K562 (cell line): Measurements from ENCODE around the gene COG4. TPM values are rescaled to one million over a fixed set of nuclear protein-coding genes. Genes with fewer than 3 reads are reported as not detected.

Experiments
- BRF2 ChIP-seq: IDR thresholded peaks from 3 replicates; pipeline ENCODE4 v1.6.1; 2011; ENCODE audit warnings: borderline replicate concordance, mild to moderate bottlenecking; ENCODE audit not compliant: insufficient read length, insufficient read depth
- CTBP1 ChIP-seq: fragments of 450-650 bp; IDR thresholded peaks from 2 replicates; pipeline ENCODE4 v1.6.1; 2016; ENCODE audit warnings: borderline replicate concordance
- E2F6 ChIP-seq, 2 experiments: IDR thresholded peaks; 2 replicates each; pipeline ENCODE4 v1.6.1; 2011; ENCODE audit warnings: borderline replicate concordance in 1 of 2, control low read depth in 1 of 2, low read depth in 1 of 2, low read length in 1 of 2, mild to moderate bottlenecking in 1 of 2, mixed read lengths in 1 of 2, moderate library complexity in 1 of 2; ENCODE audit not compliant: insufficient read depth in 1 of 2, insufficient read length in 1 of 2, poor library complexity in 1 of 2, severe bottlenecking in 1 of 2; ENCODE audit errors: extremely low read depth in 1 of 2
- EP300 ChIP-seq: IDR thresholded peaks from 2 replicates; pipeline ENCODE4 v1.6.1; 2012; ENCODE audit warnings: low read length, improper control_type of control experiment
- EP400 ChIP-seq: fragments of 450-650 bp; IDR thresholded peaks from 2 replicates; pipeline ENCODE4 v1.6.1; 2017; ENCODE audit warnings: antibody characterized with exemption, mild to moderate bottlenecking, moderate library complexity
- HCFC1 ChIP-seq: IDR thresholded peaks from 2 replicates; pipeline ENCODE4 v1.6.1; 2012; ENCODE audit warnings: low read depth, low read length, improper control_type of control experiment
- HES1 ChIP-seq: fragments of 450-650 bp; IDR thresholded peaks from 2 replicates; pipeline ENCODE4 v1.6.1; 2016; ENCODE audit warnings: low read depth, mild to moderate bottlenecking, moderate library complexity
- HMBOX1 ChIP-seq: sonication (generic); IDR thresholded peaks from 2 replicates; pipeline ENCODE4 v1.6.1; 2016
- IFI16 ChIP-seq: fragments of 250-450 bp; sonication (Bioruptor Pico); IDR thresholded peaks from 2 replicates; pipeline ENCODE4 v2.1.2; 2022; ENCODE audit warnings: mild to moderate bottlenecking, inconsistent platforms
- MEF2D ChIP-seq: conservative IDR thresholded peaks from 2 replicates; pipeline ENCODE4 v1.6.1; 2016; ENCODE audit warnings: low read depth, missing genetic modification characterization, missing compliant biosample characterization
- RB1 ChIP-seq: fragments of 450-650 bp; IDR thresholded peaks from 2 replicates; pipeline ENCODE4 v1.6.1; 2017; ENCODE audit warnings: low read depth, mild to moderate bottlenecking
- TAF1 ChIP-seq: IDR thresholded peaks from 2 replicates; pipeline ENCODE4 v1.6.1; 2011; ENCODE audit warnings: mild to moderate bottlenecking, low read length, moderate library complexity; ENCODE audit not compliant: insufficient read depth, control insufficient read depth, severe bottlenecking; ENCODE audit errors: extremely low read depth
- TAF9B ChIP-seq: fragments of 450-650 bp; IDR thresholded peaks from 2 replicates; pipeline ENCODE4 v1.6.1; 2018; ENCODE audit warnings: mild to moderate bottlenecking; ENCODE audit not compliant: partially characterized antibody
- TCF7 ChIP-seq: sonication (generic); IDR thresholded peaks from 2 replicates; pipeline ENCODE4 v1.6.1; 2016; ENCODE audit warnings: antibody characterized with exemption, borderline replicate concordance
- TCF7L2 ChIP-seq: fragments of 150-350 bp; IDR thresholded peaks from 2 replicates; pipeline ENCODE4 v1.6.1; 2016; ENCODE audit warnings: low read depth, mild to moderate bottlenecking, low read length, moderate library complexity
- TFAP4 ChIP-seq: sonication (generic); formaldehyde crosslinking; IDR thresholded peaks from 2 replicates; pipeline ENCODE4 v1.8.0; 2022; ENCODE audit warnings: missing genetic modification reagents, mild to moderate bottlenecking, moderate library complexity, borderline replicate concordance
- ZNF197 ChIP-seq: fragments of 200-800 bp; sonication (Bioruptor generic); IDR thresholded peaks from 2 replicates; pipeline ENCODE4 v1.6.1; 2016; ENCODE audit warnings: low read depth, missing genetic modification characterization, missing compliant biosample characterization
- ZNF655 ChIP-seq: fragments of 250-450 bp; sonication (Bioruptor Pico); IDR thresholded peaks from 2 replicates; pipeline ENCODE4 v1.5.0; 2021
- ZNF780A ChIP-seq: fragments of 250-450 bp; sonication (Bioruptor Pico); IDR thresholded peaks from 2 replicates; pipeline ENCODE4 v1.5.0; 2021; ENCODE audit warnings: mild to moderate bottlenecking
- polyA plus RNA-seq, 8 experiments: library from polyadenylated mRNA; depleted of rRNA in 4 of 8; stranded (reverse) in 5 of 8; unstranded in 3 of 8; fragments of >200 nt; fragmentation: Nextera tagmentation in 2 of 8; fragmentation: Illumina TruSeq in 1 of 8; extraction: Ambion mirVana in 2 of 8; extraction: Trizol in 1 of 8; gene quantifications; 2 replicates each; pipeline versions ENCODE4 v1.2.1 to v1.2.3, GENCODE V29; 2011 to 2014; ENCODE audit warnings: inconsistent platforms in 1 of 8, missing spikeins in 1 of 8
- total RNA-seq, 7 experiments: library from RNA; depleted of rRNA in 6 of 7; stranded (reverse); fragments of >200 nt in 6 of 7; fragmentation: Illumina TruSeq in 2 of 7; extraction: Trizol in 2 of 7; gene quantifications; 2 replicates each; pipeline versions ENCODE4 v1.2.1 to v1.2.3, GENCODE V29; 2011 to 2021; ENCODE audit warnings: low replicate concordance in 1 of 7

The COG4 gene
- total and polyA plus RNA-seq, 9 of the 15 experiments (the other 6 are each of a cell fraction or from before 2014, with no cell fraction given), result 13.7 to 73.9 (median 44.2) TPM

- TF ChIP-seq E2F6 (IDR thresholded peaks at IDR 0.05; ENCODE audit: borderline replicate concordance in 1 of 2, extremely low read depth in 1 of 2, insufficient read depth in 1 of 2, insufficient read length in 1 of 2, low read depth in 1 of 2, low read length in 1 of 2, poor library complexity in 1 of 2, severe bottlenecking in 1 of 2) (no peak), ZNF655 (CRISPR knock-in tag) (no peak), TAF1 (peak; percentile 99), MEF2D (tag) (no peak; the same call in 1 of the 2 replicates), RB1 (peak; percentile 85), TAF9B (peak; percentile 100), CTBP1 (peak; percentile 11; the same call in 1 of the 2 replicates), ZNF780A (no peak), BRF2 (no peak), TCF7L2 (no peak), HMBOX1 (no peak), EP300 (no peak), EP400 (peak; percentile 99), HCFC1 (0 out of 2 replicates have a peak, but pooled peaks have one; percentile 7), HES1 (0 out of 2 replicates have a peak, but pooled peaks have one; percentile 28), IFI16 (CRISPR knock-in tag) (no peak), TFAP4 (peak; percentile 62), ZNF197 (CRISPR knock-in tag) (peak; percentile 27; the same call in 1 of the 2 replicates), TCF7 (0 out of 2 replicates have a peak, but pooled peaks have one; percentile 13)
Observed at GRCh38 chr16:70523743-70524398, 517 bp upstream of the COG4 start, which contains the start of gene SF3B3 (continued).
